GM12878 (cell line): ENCODE results near the gene MAP4K4. TPM values are rescaled to one million over a fixed set of nuclear protein-coding genes. Genes with fewer than 3 reads are reported as not detected.
A peak's percentile ranks its signal among the peaks of the same experiment; 100 is the strongest.

Experiments used
- ATAC-seq: fragments of 200-7000 bp; cut with Tn5 transposase; 3 replicates; pipeline ENCODE4 v1.9.1; 2020; ENCODE audit warnings: mild to moderate bottlenecking, moderate library complexity
- BruUV-seq: library from RNA; stranded (reverse); fragments of 400-500 nt; replicated peaks from 2 replicates; lab custom pipeline; 2021; lab: Mats Ljungman, UMichigan
- CTCF ChIA-PET: fragments of 300-600 bp; sonication (Branson Sonifier 250); formaldehyde crosslinking; extraction: SDS; loops from one replicate; lab custom pipeline; 2021; ENCODE audit warnings: inconsistent platforms; lab: Yijun Ruan, JAX
- POLR2A ChIA-PET: fragments of 350-600 bp; formaldehyde crosslinking; extraction: SDS; loops from one replicate; lab custom pipeline; 2021; ENCODE audit warnings: inconsistent platforms; lab: Charles Lee
- RAD21 ChIA-PET: fragments of 300-600 bp; sonication (Branson Sonifier 250); formaldehyde crosslinking; loops from one replicate; lab custom pipeline; 2023; ENCODE audit warnings: antibody characterized with exemption; ENCODE audit not compliant: unreplicated experiment; lab: Charles Lee
- SMC1A ChIA-PET: fragments of 300-600 bp; sonication (Branson Sonifier 250); formaldehyde crosslinking; loops from one replicate; lab custom pipeline; 2023; ENCODE audit not compliant: unreplicated experiment, uncharacterized antibody; lab: Charles Lee
- DNase-seq: peaks from one replicate; pipeline ENCODE4 v3.0.0-alpha.2; 2011; ENCODE audit warnings: low read depth, low spot score
- FAIRE-seq: peaks from 3 replicates; lab custom pipeline; 2011; peaks lifted over from hg19 to GRCh38; lab: Jason Lieb, UNC
- H2AFZ ChIP-seq: 2 replicates; pipeline ENCODE4 v1.6.0; 2011; ENCODE audit warnings: low read depth, low read length, control low read depth; ENCODE audit not compliant: control insufficient read depth
- H3K27ac ChIP-seq: 2 replicates; pipeline ENCODE4 v1.5.1; 2011; ENCODE audit warnings: control low read depth; ENCODE audit not compliant: control insufficient read depth, insufficient read depth
- H3K27me3 ChIP-seq, 2 experiments: replicated peaks in 1 of 2; 2 replicates each; pipeline versions ENCODE4 v1.6.0 to v1.6.1; 2011; ENCODE audit warnings: low read length in 1 of 2; ENCODE audit not compliant: control insufficient read depth in 2 of 2, insufficient read depth in 2 of 2
- H3K36me3 ChIP-seq, 2 experiments: 2 replicates each; pipeline ENCODE4 v1.5.1; 2011; ENCODE audit warnings: low read length in 1 of 2; ENCODE audit not compliant: control insufficient read depth in 2 of 2, insufficient read depth in 2 of 2
- H3K4me1 ChIP-seq: 2 replicates; pipeline ENCODE4 v1.6.1; 2011; ENCODE audit warnings: mild to moderate bottlenecking, low read length, moderate library complexity, mixed read lengths; ENCODE audit not compliant: control insufficient read depth, insufficient read depth
- H3K4me2 ChIP-seq: 2 replicates; pipeline ENCODE4 v1.6.0; 2011; ENCODE audit warnings: control low read depth; ENCODE audit not compliant: control insufficient read depth, insufficient read depth
- H3K4me3 ChIP-seq: fragments of 200-600 bp; sonication (generic); 2 replicates; pipeline ENCODE4 v1.5.1; 2016
- H3K79me2 ChIP-seq: 2 replicates; pipeline ENCODE4 v1.6.0; 2011; ENCODE audit warnings: low read length; ENCODE audit not compliant: control insufficient read depth, insufficient read depth
- H3K9ac ChIP-seq: 2 replicates; pipeline ENCODE4 v1.8.0; 2011; ENCODE audit warnings: low read length, control low read depth, mixed read lengths; ENCODE audit not compliant: control insufficient read depth, insufficient read depth
- H3K9me3 ChIP-seq: replicated peaks from 3 replicates; pipeline ENCODE4 v1.5.1; 2011; ENCODE audit warnings: mild to moderate bottlenecking, low read length; ENCODE audit not compliant: control insufficient read depth, insufficient read depth
- H4K20me1 ChIP-seq: 2 replicates; pipeline ENCODE4 v1.6.0; 2011; ENCODE audit not compliant: control insufficient read depth, insufficient read depth
- ATF7 ChIP-seq: fragments of 450-650 bp; IDR thresholded peaks from 2 replicates; pipeline ENCODE4 v1.6.1; 2016; ENCODE audit warnings: low read depth, mild to moderate bottlenecking
- CHD2 ChIP-seq: IDR thresholded peaks from 2 replicates; pipeline ENCODE4 v1.6.1; 2011; ENCODE audit warnings: low read depth, low read length, improper control_type of control experiment, borderline replicate concordance
- IKZF2 ChIP-seq, 2 experiments: fragments of 450-650 bp; IDR thresholded peaks; 2 replicates each; pipeline ENCODE4 v1.6.1; 2017; ENCODE audit warnings: mild to moderate bottlenecking in 2 of 2, moderate library complexity in 2 of 2
- JUND ChIP-seq: IDR thresholded peaks from 2 replicates; pipeline ENCODE4 v1.6.1; 2012; ENCODE audit warnings: low read depth, mild to moderate bottlenecking, low read length, improper control_type of control experiment, moderate library complexity
- MEF2B ChIP-seq: fragments of 450-650 bp; IDR thresholded peaks from 2 replicates; pipeline ENCODE4 v1.6.1; 2018; ENCODE audit warnings: mild to moderate bottlenecking, moderate library complexity; ENCODE audit not compliant: partially characterized antibody, poor library complexity, severe bottlenecking
- ZNF24 ChIP-seq: fragments of 450-650 bp; IDR thresholded peaks from 2 replicates; pipeline ENCODE4 v1.6.1; 2017; ENCODE audit warnings: antibody characterized with exemption, mild to moderate bottlenecking
- ZNF384 ChIP-seq: IDR thresholded peaks from 2 replicates; pipeline ENCODE4 v1.6.1; 2012; ENCODE audit warnings: low read depth, mild to moderate bottlenecking, low read length, improper control_type of control experiment, borderline replicate concordance
- WGBS: methylation state at CpG from one replicate; pipeline ENCODE4 v1.1.6; 2016; ENCODE audit warnings: low lambda C conversion rate; ENCODE audit not compliant: insufficient replicate concordance, insufficient coverage; ENCODE audit errors: missing lambda C conversion rate; 5-methylcytosine and 5-hydroxymethylcytosine counted together
- in situ Hi-C: fragments of 300-500 bp; cut with MboI; formaldehyde crosslinking; loops from 9 replicates; pipeline ENCODE4 v1.14.3; 2018; ENCODE audit warnings: mixed read lengths
- intact Hi-C: fragments of 100-400 bp; cut with micrococcal nuclease; formaldehyde crosslinking; loops from one replicate; pipeline ENCODE4 v1.14.2; 2022; ENCODE audit not compliant: unreplicated experiment
- polyA plus RNA-seq, 11 experiments: library from polyadenylated mRNA; depleted of rRNA in 4 of 11; unstranded in 6 of 11; stranded (reverse) in 5 of 11; fragments of >200 nt; fragmentation: Nextera tagmentation in 4 of 11; fragmentation: Illumina TruSeq in 1 of 11; extraction: Ambion mirVana in 4 of 11; extraction: Trizol in 1 of 11; gene quantifications; 1 replicate in 1 of 11; 2 replicates in 10 of 11; pipeline versions ENCODE4 v1.2.1 to v1.2.3, GENCODE V29; 2011 to 2016; ENCODE audit warnings: inconsistent platforms in 2 of 11, missing spikeins in 2 of 11, low read depth in 1 of 11
- total RNA-seq, 4 experiments: library from RNA; depleted of rRNA in 3 of 4; stranded (reverse); fragments of >200 nt in 3 of 4; fragmentation: Illumina TruSeq in 1 of 4; extraction: Trizol in 1 of 4; gene quantifications; 2 replicates each; pipeline versions ENCODE4 v1.2.1 to v1.2.3, GENCODE V29; 2013 to 2021
- TF ChIP-seq, protein P1 (sequence below): fragments of 450-650 bp; IDR thresholded peaks from 2 replicates; pipeline ENCODE4 v1.6.1; 2016; ENCODE audit warnings: mild to moderate bottlenecking

MAP4K4 gene
- total and polyA plus RNA-seq, 10 of the 15 experiments (the other 5 are each of a cell fraction or from before 2014, with no cell fraction given) = 1.9 to 50.4 (median 9.7) TPM

DNA sequence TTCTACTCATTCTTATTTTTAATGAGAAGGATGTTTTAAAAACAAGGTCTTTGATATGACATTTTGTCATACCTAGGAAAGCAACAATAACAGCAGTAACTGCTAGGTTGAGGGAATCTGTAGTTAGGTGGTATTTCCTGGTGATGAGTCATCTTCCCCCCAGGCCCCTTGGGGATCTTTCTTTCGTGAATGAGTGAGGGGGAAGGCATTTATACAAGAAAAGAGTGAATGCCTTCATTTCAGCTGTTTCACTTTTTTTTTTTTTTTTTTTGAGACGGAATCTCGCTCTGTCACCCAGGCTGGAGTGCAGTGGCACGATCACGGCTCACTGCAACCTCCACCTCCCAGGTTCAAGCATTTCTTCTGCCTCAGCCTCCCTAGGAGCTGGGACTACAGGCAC is 108.6 kb downstream of the MAP4K4 start:
- Histone ChIP-seq H3K79me2 (no peaks in the 10 kb centered on the region), H3K36me3 (no peaks in the 10 kb centered on the region), H3K27me3 (no peaks in the 10 kb centered on the region), H3K4me1 (0 out of 2 replicates have a peak, but pooled peaks cover 2% of the 10 kb centered on the region), H2AFZ (no peak overlapping the region), H3K4me3 (no peak overlapping the region), H4K20me1 (no peaks in the 10 kb centered on the region), H3K27ac (no peak overlapping the region), H3K4me2 (no peak overlapping the region), H3K9ac (no peak overlapping the region), H3K9me3 (no peaks in the 10 kb centered on the region)
- CTCF ChIA-PET = interaction anchor here (0.6 to 1.7 kb wide), 9 partner anchors 9 to 550 kb away, joined by 3 to 7 read pairs (median 4); no protein-coding TSS in a partner anchor
- TF ChIP-seq MEF2B = peak; percentile 83
- TF ChIP-seq ZNF24 = peak; percentile 76
- TF ChIP-seq ZNF384 = peak; percentile 54; the same call in 1 of the 2 replicates
- TF ChIP-seq CHD2 = no peak
- peak; percentile 48; the same call in 1 of the 2 replicates for TF ChIP-seq JUND
- TF ChIP-seq, protein P1, sequence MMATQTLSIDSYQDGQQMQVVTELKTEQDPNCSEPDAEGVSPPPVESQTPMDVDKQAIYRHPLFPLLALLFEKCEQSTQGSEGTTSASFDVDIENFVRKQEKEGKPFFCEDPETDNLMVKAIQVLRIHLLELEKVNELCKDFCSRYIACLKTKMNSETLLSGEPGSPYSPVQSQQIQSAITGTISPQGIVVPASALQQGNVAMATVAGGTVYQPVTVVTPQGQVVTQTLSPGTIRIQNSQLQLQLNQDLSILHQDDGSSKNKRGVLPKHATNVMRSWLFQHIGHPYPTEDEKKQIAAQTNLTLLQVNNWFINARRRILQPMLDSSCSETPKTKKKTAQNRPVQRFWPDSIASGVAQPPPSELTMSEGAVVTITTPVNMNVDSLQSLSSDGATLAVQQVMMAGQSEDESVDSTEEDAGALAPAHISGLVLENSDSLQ = no peak
- TF ChIP-seq IKZF2 (IDR thresholded peaks at IDR 0.05) = peak in 1 of 2 experiments; percentile 28; a peak in 1 of 4 replicates
- TF ChIP-seq ATF7 = peak; percentile 48; the same call in 1 of the 2 replicates
- intact Hi-C loops (no loop called here), in situ Hi-C loops (no loop called here)
- BruUV-seq = no TSS peak
- FAIRE-seq (no peak), DNase-seq (no peak), ATAC-seq (peak; percentile 75)
- POLR2A ChIA-PET = no interaction called here
- SMC1A ChIA-PET = interaction anchor here (0.6 to 2.2 kb wide), 9 partner anchors 9 to 1076 kb away, joined by 3 to 10 read pairs (median 4); no protein-coding TSS in a partner anchor
- WGBS = 56% methylated on average over 3 of the region's 5 CpGs
- RAD21 ChIA-PET = interaction anchor here (0.7 to 2.0 kb wide), 5 partner anchors 10 to 82 kb away, joined by 3 to 7 read pairs (median 4); no protein-coding TSS in a partner anchor
